ENCODE data around the gene PRDM5.

PRDM5 gene

DNA sequence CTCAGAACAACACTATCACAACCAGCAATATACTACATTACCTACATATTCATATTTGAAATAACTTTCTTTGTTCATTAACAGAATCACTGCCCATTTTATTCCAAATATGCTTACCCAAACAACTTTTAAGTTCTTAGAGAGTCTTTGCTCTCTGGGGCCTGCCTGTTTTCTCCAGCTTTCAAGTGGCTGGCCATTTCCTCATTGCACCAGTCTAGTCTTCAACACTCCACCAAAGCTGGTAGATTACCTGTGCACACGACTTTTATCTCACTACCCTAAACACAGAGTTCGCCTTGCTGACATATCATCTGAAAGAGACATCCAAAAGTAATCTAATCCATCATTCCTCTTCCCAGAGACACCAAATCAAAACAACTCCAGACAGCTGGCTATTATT, 66.2 kb downstream of the PRDM5 start:
- TF ChIP-seq TAF1 (IDR thresholded peaks at IDR 0.05; ENCODE audit: low read depth) (no peak), CEBPB (IDR thresholded peaks at IDR 0.05) (no peak), REST (IDR thresholded peaks at IDR 0.05; ENCODE audit: low read depth) (no peak), RAD21 (IDR thresholded peaks at IDR 0.05; ENCODE audit: low read depth) (no peak), FOXM1 (IDR thresholded peaks at IDR 0.05; ENCODE audit: borderline replicate concordance, low read depth) (no peak), TEAD4 (IDR thresholded peaks at IDR 0.05) (no peak), EP300 (IDR thresholded peaks at IDR 0.05; ENCODE audit: borderline replicate concordance) (no peak), NFIC (IDR thresholded peaks at IDR 0.05) (no peak), MAX (IDR thresholded peaks at IDR 0.05) (no peak), CREB1 (IDR thresholded peaks at IDR 0.05; ENCODE audit: low read depth) (no peak), YY1 (IDR thresholded peaks at IDR 0.05; ENCODE audit: low read depth) (no peak)

DNA sequence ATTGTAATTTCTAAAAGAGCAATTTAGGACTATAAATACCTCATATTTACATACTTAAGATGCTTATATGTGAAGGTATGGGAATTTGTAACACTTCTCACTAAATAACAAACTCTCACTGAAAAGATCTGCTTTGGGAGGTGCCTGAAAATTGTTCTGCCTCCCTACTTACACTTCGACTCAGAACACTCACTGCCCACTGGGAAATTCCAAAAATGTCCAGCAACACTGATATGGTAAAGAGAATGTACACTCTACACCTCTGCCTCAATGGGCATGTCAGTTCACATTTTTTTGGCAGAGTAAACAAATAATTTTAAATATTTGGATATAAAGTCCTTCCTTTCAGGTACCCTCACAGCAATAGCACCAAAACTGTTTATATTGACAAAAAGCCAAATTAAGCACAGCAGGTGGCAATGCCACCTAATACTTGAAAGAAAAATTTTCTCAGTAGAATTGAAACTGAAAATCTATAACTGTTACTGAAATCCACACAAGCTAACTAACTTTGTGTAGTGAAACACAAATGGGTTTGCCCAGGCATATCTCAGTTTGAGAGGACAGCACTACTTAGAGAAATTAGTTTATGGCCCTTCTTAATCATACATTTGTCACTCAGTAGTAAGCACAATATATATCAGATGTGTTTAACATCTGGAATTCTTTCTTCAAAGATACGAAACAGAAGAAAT, 67.1 kb downstream of the PRDM5 start:
- TF ChIP-seq USF1 (IDR thresholded peaks at IDR 0.05): no peak
- TF ChIP-seq CEBPB (IDR thresholded peaks at IDR 0.05): no peak
- no peak for TF ChIP-seq REST (IDR thresholded peaks at IDR 0.05; ENCODE audit: low read depth)
- no peak for TF ChIP-seq TEAD4 (IDR thresholded peaks at IDR 0.05)
- TF ChIP-seq FOXM1 (IDR thresholded peaks at IDR 0.05; ENCODE audit: borderline replicate concordance, low read depth): no peak
- no peak for TF ChIP-seq EP300 (IDR thresholded peaks at IDR 0.05; ENCODE audit: borderline replicate concordance)
- TF ChIP-seq CREB1 (IDR thresholded peaks at IDR 0.05; ENCODE audit: low read depth): no peak
- TF ChIP-seq YY1 (IDR thresholded peaks at IDR 0.05; ENCODE audit: low read depth): no peak

- no peak for TF ChIP-seq ZBTB7A (IDR thresholded peaks at IDR 0.05; ENCODE audit: low read depth)
- no peak for TF ChIP-seq USF1 (IDR thresholded peaks at IDR 0.05)
- TF ChIP-seq NFIC (IDR thresholded peaks at IDR 0.05): no peak
- TF ChIP-seq EP300 (IDR thresholded peaks at IDR 0.05; ENCODE audit: borderline replicate concordance): no peak
Measured at GRCh38 chr4:120853161-120853935, 69.2 kb downstream of the PRDM5 start.

DNA sequence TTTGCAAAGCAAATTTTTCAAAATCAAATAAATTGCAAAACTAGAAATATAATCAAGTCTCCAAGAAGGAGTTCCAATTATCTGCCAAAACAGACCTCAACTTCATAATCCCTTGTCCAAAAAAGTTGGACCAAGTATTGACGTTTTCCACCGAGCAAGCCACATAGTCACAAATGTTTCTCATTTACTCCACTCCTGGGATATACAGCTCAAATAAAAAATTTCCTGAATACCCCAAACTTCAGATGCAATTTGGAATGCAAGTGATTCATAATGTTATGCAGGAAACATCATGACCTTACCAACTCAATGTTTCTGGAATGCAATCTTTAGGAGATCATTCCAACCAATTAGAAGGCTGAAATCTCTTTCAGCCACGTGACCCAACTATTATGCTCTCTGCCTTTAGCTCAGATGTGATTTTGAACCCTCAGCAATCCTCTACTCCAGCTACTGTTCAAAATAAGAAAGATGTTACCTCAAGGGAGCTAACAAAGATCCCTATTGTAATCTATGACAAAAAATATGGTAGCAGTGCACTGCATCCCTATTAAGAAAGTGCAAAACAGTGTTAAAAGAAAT, 72.4 kb downstream of the PRDM5 start:
- TF ChIP-seq CREB1 (IDR thresholded peaks at IDR 0.05; ENCODE audit: low read depth) (no peak), FOXM1 (IDR thresholded peaks at IDR 0.05; ENCODE audit: borderline replicate concordance, low read depth) (no peak), USF1 (IDR thresholded peaks at IDR 0.05) (no peak), YY1 (IDR thresholded peaks at IDR 0.05; ENCODE audit: low read depth) (no peak), ZBTB7A (IDR thresholded peaks at IDR 0.05; ENCODE audit: low read depth) (no peak), EP300 (IDR thresholded peaks at IDR 0.05; ENCODE audit: borderline replicate concordance) (no peak), TAF1 (IDR thresholded peaks at IDR 0.05; ENCODE audit: low read depth) (no peak), REST (IDR thresholded peaks at IDR 0.05; ENCODE audit: low read depth) (no peak), CEBPB (IDR thresholded peaks at IDR 0.05) (no peak), MAX (IDR thresholded peaks at IDR 0.05) (no peak), NFIC (IDR thresholded peaks at IDR 0.05) (no peak), EGR1 (IDR thresholded peaks at IDR 0.05) (no peak), TEAD4 (IDR thresholded peaks at IDR 0.05) (no peak), TCF12 (IDR thresholded peaks at IDR 0.05; ENCODE audit: low read depth) (no peak), RAD21 (IDR thresholded peaks at IDR 0.05; ENCODE audit: low read depth) (no peak)
